H1 (cell line): ENCODE data around the gene EGFR. TPM values are rescaled to one million over a fixed set of nuclear protein-coding genes. Genes with fewer than 3 reads are reported as not detected.

Source experiments
- CTCF ChIA-PET: fragments of 300-600 bp; sonication (Branson Sonifier 250); formaldehyde crosslinking; loops from one replicate; lab custom pipeline; 2021; ENCODE audit not compliant: partially characterized antibody; lab: Charles Lee
- POLR2A ChIA-PET: fragments of 300-600 bp; sonication (Branson Sonifier 250); formaldehyde crosslinking; loops from one replicate; lab custom pipeline; 2021; ENCODE audit warnings: inconsistent platforms; ENCODE audit not compliant: partially characterized antibody; lab: Charles Lee
- DNase-seq, 2 experiments: peaks; one replicate each; pipeline versions ENCODE4 v3.0.0 to v3.0.0-alpha.2; 2010 to 2022; ENCODE audit warnings: low spot score in 2 of 2, low read depth in 1 of 2, mixed read lengths in 1 of 2
- FAIRE-seq: peaks from 2 replicates; lab custom pipeline; 2011; peaks lifted over from hg19 to GRCh38; lab: Jason Lieb, UNC
- H2AFZ ChIP-seq: 2 replicates; pipeline ENCODE4 v1.8.1; 2012; ENCODE audit warnings: low read length, inconsistent platforms
- H2AK5ac ChIP-seq: 2 replicates; pipeline ENCODE4 v1.6.1; 2013; ENCODE audit warnings: low read depth, low read length
- H2BK120ac ChIP-seq: replicated peaks from 2 replicates; pipeline ENCODE3; 2013; ENCODE audit warnings: low read depth, low read length, inconsistent platforms
- H2BK12ac ChIP-seq: 2 replicates; pipeline ENCODE4 v1.6.1; 2013; ENCODE audit warnings: low read depth, low read length
- H2BK15ac ChIP-seq: 2 replicates; pipeline ENCODE4 v1.6.1; 2013; ENCODE audit warnings: low read length
- H2BK20ac ChIP-seq: 2 replicates; pipeline ENCODE4 v1.6.1; 2013; ENCODE audit warnings: low read length
- H2BK5ac ChIP-seq: 2 replicates; pipeline ENCODE4 v1.6.1; 2013; ENCODE audit warnings: low read depth, low read length
- H3K14ac ChIP-seq: 2 replicates; pipeline ENCODE4 v1.6.1; 2013; ENCODE audit warnings: inconsistent platforms; ENCODE audit not compliant: insufficient read length
- H3K18ac ChIP-seq: 2 replicates; pipeline ENCODE4 v1.6.1; 2013; ENCODE audit warnings: low read length; ENCODE audit errors: extremely low read depth
- H3K23ac ChIP-seq: 2 replicates; pipeline ENCODE4 v1.6.1; 2013; ENCODE audit warnings: inconsistent platforms; ENCODE audit not compliant: insufficient read length
- H3K23me2 ChIP-seq: 2 replicates; pipeline ENCODE4 v1.6.1; 2013; ENCODE audit warnings: low read depth, low read length
- H3K27ac ChIP-seq: 2 replicates; pipeline ENCODE4 v1.6.1; 2011; ENCODE audit warnings: low read depth, low read length, inconsistent platforms
- H3K27me3 ChIP-seq, 4 experiments: replicated peaks in 1 of 4; 1 replicate in 1 of 4; 2 replicates in 3 of 4; pipeline versions ENCODE4 v1.6.1 to v1.8.1; 2011 to 2013; ENCODE audit warnings: low read length in 3 of 4, mild to moderate bottlenecking in 3 of 4, inconsistent platforms in 2 of 4, mixed read lengths in 2 of 4, moderate library complexity in 1 of 4; ENCODE audit not compliant: control insufficient read depth in 3 of 4, insufficient read depth in 3 of 4; ENCODE audit errors: extremely low read depth in 1 of 4
- H3K36me3 ChIP-seq, 4 experiments: 2 replicates each; pipeline versions ENCODE4 v1.6.1 to v1.8.1; 2011 to 2013; ENCODE audit warnings: mild to moderate bottlenecking in 4 of 4, low read length in 3 of 4, moderate library complexity in 2 of 4, control low read depth in 1 of 4, inconsistent platforms in 1 of 4; ENCODE audit not compliant: insufficient read depth in 4 of 4, control insufficient read depth in 2 of 4
- H3K4ac ChIP-seq: replicated peaks from 2 replicates; pipeline ENCODE3; 2013; ENCODE audit warnings: low read length, low read depth, mixed read lengths, inconsistent platforms; ENCODE audit not compliant: insufficient read length
- H3K4me1 ChIP-seq, 4 experiments: replicated peaks in 1 of 4; 1 replicate in 1 of 4; 2 replicates in 3 of 4; pipeline versions ENCODE4 v1.6.1 to v1.8.1; 2011 to 2013; ENCODE audit warnings: low read length in 3 of 4, inconsistent platforms in 2 of 4, mixed read lengths in 1 of 4; ENCODE audit not compliant: insufficient read depth in 4 of 4, control insufficient read depth in 3 of 4
- H3K4me2 ChIP-seq, 2 experiments: 2 replicates each; pipeline versions ENCODE4 v1.6.1 to v1.8.1; 2011 to 2013; ENCODE audit warnings: low read depth in 2 of 2, low read length in 2 of 2, control low read depth in 1 of 2, inconsistent platforms in 1 of 2, mild to moderate bottlenecking in 1 of 2; ENCODE audit not compliant: insufficient read depth in 1 of 2
- H3K4me3 ChIP-seq, 4 experiments: fragments of 200-600, 300-600 bp in 1 of 4; sonication (generic), shearing (Covaris generic), sonication (Bioruptor Twin) in 1 of 4; 2 replicates each; pipeline versions ENCODE4 v1.5.1 to v1.8.1; 2011 to 2016; ENCODE audit warnings: low read length in 4 of 4, low read depth in 3 of 4, control low read depth in 2 of 4, inconsistent platforms in 2 of 4, mild to moderate bottlenecking in 2 of 4, mixed read lengths in 1 of 4, moderate library complexity in 1 of 4; ENCODE audit not compliant: insufficient read depth in 2 of 4; ENCODE audit errors: extremely low read depth in 1 of 4
- H3K56ac ChIP-seq: replicated peaks from 2 replicates; pipeline ENCODE3; 2013; ENCODE audit warnings: low read depth, mild to moderate bottlenecking, mixed read lengths, low read length, inconsistent platforms; ENCODE audit not compliant: insufficient read length
- H3K79me1 ChIP-seq: 2 replicates; pipeline ENCODE4 v1.6.1; 2013; ENCODE audit warnings: low read depth, low read length, control low read depth
- H3K79me2 ChIP-seq, 2 experiments: 2 replicates each; pipeline versions ENCODE4 v1.6.1 to v1.8.1; 2012 to 2013; ENCODE audit warnings: low read length in 2 of 2, mild to moderate bottlenecking in 2 of 2, inconsistent platforms in 1 of 2; ENCODE audit not compliant: insufficient read depth in 2 of 2, control insufficient read depth in 1 of 2
- H3K9ac ChIP-seq, 4 experiments: replicated peaks in 1 of 4; 1 replicate in 1 of 4; 2 replicates in 3 of 4; pipeline versions ENCODE4 v1.6.1 to v1.8.1; 2011 to 2013; ENCODE audit warnings: low read depth in 3 of 4, low read length in 3 of 4, control low read depth in 2 of 4, mild to moderate bottlenecking in 2 of 4, moderate library complexity in 2 of 4, inconsistent platforms in 1 of 4; ENCODE audit errors: extremely low read depth in 1 of 4
- H3K9me3 ChIP-seq, 2 experiments: 2 replicates each; pipeline versions ENCODE4 v1.6.1 to v1.8.1; 2012 to 2013; ENCODE audit warnings: mild to moderate bottlenecking in 2 of 2, moderate library complexity in 2 of 2, control low read depth in 1 of 2, inconsistent platforms in 1 of 2, low read depth in 1 of 2, low read length in 1 of 2, mixed read lengths in 1 of 2; ENCODE audit not compliant: insufficient read depth in 2 of 2
- H4K20me1 ChIP-seq, 2 experiments: replicated peaks in 1 of 2; 2 replicates each; pipeline versions ENCODE3 to v1.8.1; 2011 to 2013; ENCODE audit warnings: inconsistent platforms in 2 of 2, low read length in 2 of 2, mild to moderate bottlenecking in 1 of 2; ENCODE audit not compliant: insufficient read depth in 2 of 2, control insufficient read depth in 1 of 2
- H4K5ac ChIP-seq: 2 replicates; pipeline ENCODE4 v1.6.1; 2013; ENCODE audit warnings: low read length, low read depth, mixed read lengths, inconsistent platforms; ENCODE audit not compliant: insufficient read length
- H4K8ac ChIP-seq: 2 replicates; pipeline ENCODE4 v1.8.0; 2013; ENCODE audit warnings: mild to moderate bottlenecking, moderate library complexity, low read length, inconsistent platforms; ENCODE audit not compliant: insufficient read depth; ENCODE audit errors: extremely low read depth
- H4K91ac ChIP-seq: replicated peaks from 2 replicates; pipeline ENCODE3; 2013; ENCODE audit warnings: low read length, mixed read lengths, inconsistent platforms; ENCODE audit not compliant: insufficient read length
- SP4 ChIP-seq: IDR thresholded peaks from 2 replicates; pipeline ENCODE4 v1.6.1; 2012; ENCODE audit warnings: low read length, inconsistent platforms
- TEAD4 ChIP-seq: IDR thresholded peaks from 2 replicates; pipeline ENCODE4 v1.6.1; 2012; ENCODE audit warnings: low read depth, low read length, inconsistent platforms, mixed read lengths
- ZNF274 ChIP-seq: IDR thresholded peaks from 2 replicates; pipeline ENCODE4 v1.7.0; 2012; ENCODE audit warnings: low read length, borderline replicate concordance; ENCODE audit errors: extremely low read depth
- WGBS, 2 experiments: shearing (Covaris generic) in 1 of 2; methylation state at CpG; one replicate each; pipeline versions ENCODE4 v1.1.6 to v1.1.7; 2013 to 2015; ENCODE audit warnings: low lambda C conversion rate in 2 of 2, mixed read lengths in 2 of 2, inconsistent platforms in 1 of 2, low coverage in 1 of 2, missing lambda C conversion rate in 1 of 2; ENCODE audit not compliant: insufficient replicate concordance in 2 of 2, insufficient coverage in 1 of 2, insufficient read length in 1 of 2; ENCODE audit errors: extremely low coverage in 1 of 2, missing lambda C conversion rate in 1 of 2; 5-methylcytosine and 5-hydroxymethylcytosine counted together
- polyA plus RNA-seq, 7 experiments: library from polyadenylated mRNA; depleted of rRNA in 3 of 7; stranded (reverse) in 5 of 7; unstranded in 2 of 7; fragments of >200 nt in 5 of 7; fragments of 200-250 nt in 2 of 7; gene quantifications; 1 replicate in 5 of 7; 2 replicates in 1 of 7; 4 replicates in 1 of 7; pipeline versions ENCODE4 v1.2.1 to v1.2.3, GENCODE V29; 2011 to 2013; ENCODE audit warnings: missing spikeins in 2 of 7, mixed read lengths in 2 of 7
- total RNA-seq: library from RNA; stranded (reverse); fragmentation: NEBNext Ultra II Directional; extraction: Animal tissue kit (Norgen Biotek cat#: 25700); gene quantifications from 2 replicates; pipeline ENCODE4 v1.2.1, GENCODE V29; 2021

Gene EGFR
- total and polyA plus RNA-seq, 2 of the 8 experiments (the other 6 are each of a cell fraction or from before 2014, with no cell fraction given): 1.9 to 5.8 TPM

DNA sequence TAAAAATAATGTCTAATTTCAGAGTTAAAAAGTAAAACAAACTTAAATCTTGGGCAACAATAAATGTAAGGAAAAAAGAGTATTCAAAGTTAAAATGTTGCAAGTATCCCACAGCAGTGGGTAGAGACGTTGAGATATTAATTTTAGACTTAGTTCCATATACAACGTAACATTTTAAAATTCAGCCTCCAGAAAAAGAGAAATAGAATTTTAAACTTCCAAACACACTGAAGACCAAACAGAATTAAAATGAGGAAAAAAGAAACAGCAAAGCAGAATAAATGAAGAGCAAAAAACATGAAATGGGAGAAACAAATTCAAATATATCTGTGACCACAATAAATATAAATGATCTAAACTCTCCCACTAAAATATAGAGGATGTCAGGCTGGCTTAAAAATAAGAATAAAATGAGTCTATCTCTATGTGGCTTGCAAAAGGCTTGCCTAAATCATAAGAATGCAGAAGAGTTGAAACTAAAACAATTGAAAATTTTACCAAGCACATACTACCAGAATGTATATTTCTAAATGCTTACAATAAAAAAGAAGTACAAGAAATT, 46.0 kb upstream of the EGFR start:
- no peak overlapping the region for H4K8ac ChIP-seq
- TF ChIP-seq TEAD4 (no peak), SP4 (no peak), ZNF274 (no peak)
- H3K79me2 ChIP-seq: no peaks in the 10 kb centered on the region
- no peak overlapping the region for H3K14ac ChIP-seq
- H3K4me2 ChIP-seq: no peak overlapping the region
- H3K36me3 ChIP-seq: no peaks in the 10 kb centered on the region
- H3K79me1 ChIP-seq: no peaks in the 10 kb centered on the region
- no peak overlapping the region for H2AK5ac ChIP-seq
- CTCF ChIA-PET: no interaction called here
- no peak overlapping the region for H4K91ac ChIP-seq
- 98% methylated on average over 2 of the region's 2 CpGs; no CpG with 5 or more reads in 1 of the 2 experiments for WGBS, 2 experiments
- H3K23ac ChIP-seq: no peak overlapping the region
- no peak overlapping the region for H2AFZ ChIP-seq
- no peak overlapping the region for H3K18ac ChIP-seq
- no peaks in the 10 kb centered on the region for H4K20me1 ChIP-seq
- no peaks in the 10 kb centered on the region for H3K23me2 ChIP-seq
- H2BK120ac ChIP-seq: no peak overlapping the region
- H3K56ac ChIP-seq: no peak overlapping the region
- H2BK20ac ChIP-seq: no peak overlapping the region
- no peak overlapping the region for H4K5ac ChIP-seq
- H3K9me3 ChIP-seq: 0 out of 4 replicates have a peak, but pooled peaks cover 0 to 5% of the 10 kb centered on the region in 2 experiments
- DNase-seq (no peak), FAIRE-seq (no peak)
- no peak overlapping the region for H3K27ac ChIP-seq
- no peak overlapping the region for H3K9ac ChIP-seq
- no peaks in the 10 kb centered on the region for H3K4me1 ChIP-seq
- POLR2A ChIA-PET: no interaction called here
- H3K27me3 ChIP-seq: no peaks in the 10 kb centered on the region
- H2BK12ac ChIP-seq: no peak overlapping the region
- no peak overlapping the region for H2BK15ac ChIP-seq
- no peak overlapping the region for H3K4ac ChIP-seq
- no peak overlapping the region for H3K4me3 ChIP-seq
- H2BK5ac ChIP-seq: no peak overlapping the region
